PC-9 (cell line): ENCODE measurements around the gene AGAP1.

Source experiments
- CTCF ChIP-seq: fragments of 200-600 bp; sonication (generic); conservative IDR thresholded peaks from 2 replicates; pipeline ENCODE4 v1.6.1; 2017; ENCODE audit warnings: mixed run types, antibody characterized with exemption, mild to moderate bottlenecking, moderate library complexity
- EZH2 ChIP-seq: fragments of 200-600 bp; sonication (generic); IDR thresholded peaks from 2 replicates; pipeline ENCODE4 v1.8.0; 2017; ENCODE audit warnings: antibody characterized with exemption, low read depth

- TF ChIP-seq CTCF: no peak
- no peak for TF ChIP-seq EZH2
Observed at GRCh38 chr2:236109061-236109460, 615.2 kb downstream of the AGAP1 start.
